HuH-7.5 (cell line): ENCODE results near the gene BARX1.
"Not testable (repeated sequence)": the region's sequence is repeated elsewhere in the genome, so short reads cannot be mapped to it uniquely, and the experiment has no call there.

Experiments used
- DNase-seq: peaks from one replicate; pipeline ENCODE4 v3.0.0; 2011; ENCODE audit warnings: low spot score

Gene BARX1

GRCh38 chr9:93955111-93955980 is at the start of gene BARX1:
TSS of gene BARX1 (minus strand) at chr9:93955355. CDS start at chr9:93955146, 209 bp downstream.
- DNase-seq: no peak

- peak; percentile 15 for DNase-seq
Observed at GRCh38 chr9:94002316-94003140, 47.4 kb upstream of the BARX1 start.

GRCh38 chr9:93996863-93997262 is 41.7 kb upstream of the BARX1 start:
- DNase-seq: no peak

GRCh38 chr9:93996367-93996766 is 41.2 kb upstream of the BARX1 start:
- DNase-seq: no peak

GRCh38 chr9:93994545-93994944 is 39.4 kb upstream of the BARX1 start:
- no peak for DNase-seq

- DNase-seq: no peak
Observed at GRCh38 chr9:93994132-93994531, 39.0 kb upstream of the BARX1 start.

- DNase-seq: no peak
Observed at GRCh38 chr9:93992830-93993229, 37.7 kb upstream of the BARX1 start.

- no peak for DNase-seq
Observed at GRCh38 chr9:93990448-93990847, 35.3 kb upstream of the BARX1 start.

GRCh38 chr9:93988056-93988455 is 32.9 kb upstream of the BARX1 start:
- DNase-seq: no peak

- no peak for DNase-seq
Observed at GRCh38 chr9:93984860-93985259, 29.7 kb upstream of the BARX1 start.

- no peak for DNase-seq
Observed at GRCh38 chr9:93983875-93984274, 28.7 kb upstream of the BARX1 start.

- DNase-seq: no peak
Observed at GRCh38 chr9:93979721-93980120, 24.6 kb upstream of the BARX1 start.

GRCh38 chr9:93978551-93978950 is 23.4 kb upstream of the BARX1 start:
- no peak for DNase-seq

- no peak for DNase-seq
Observed at GRCh38 chr9:93976973-93977372, 21.8 kb upstream of the BARX1 start.

- DNase-seq: no peak
Observed at GRCh38 chr9:93976081-93976480, 20.9 kb upstream of the BARX1 start.

- DNase-seq: no peak
Observed at GRCh38 chr9:93975262-93975661, 20.1 kb upstream of the BARX1 start.

GRCh38 chr9:93974151-93974550 is 19.0 kb upstream of the BARX1 start:
- no peak for DNase-seq

- DNase-seq: not testable (repeated sequence)
Observed at GRCh38 chr9:93972655-93973054, 17.5 kb upstream of the BARX1 start.

- no peak for DNase-seq
Observed at GRCh38 chr9:93969328-93969661, 14.1 kb upstream of the BARX1 start.

GRCh38 chr9:93968451-93969327 is 13.5 kb upstream of the BARX1 start:
- no peak for DNase-seq

GRCh38 chr9:93967020-93967803 is 12.1 kb upstream of the BARX1 start:
- DNase-seq: no peak
